ACHN (cell line): Measurements from ENCODE around the gene ATP5F1E.

Source experiments
- DNase-seq: peaks from one replicate; pipeline ENCODE4 v3.0.0-alpha.2; 2015
- in situ Hi-C: cut with HindIII; loops from 2 replicates; pipeline ENCODE4 v1.10.0; 2017; ENCODE audit warnings: low sequenced_read_pairs, low pct_ligation_motif_present, low pct_unique_long_range_greater_than_20kb

The ATP5F1E gene

GRCh38 chr20:59000326-59000725 is 31.8 kb downstream of the ATP5F1E start:
- DNase-seq, result no peak
- in situ Hi-C loops, result no loop called here

GRCh38 chr20:58998656-58999055 is 33.5 kb downstream of the ATP5F1E start:
- in situ Hi-C loops, result no loop called here

GRCh38 chr20:58997141-58997770 is 34.9 kb downstream of the ATP5F1E start:
- DNase-seq, result no peak
- in situ Hi-C loops, result no loop called here

More at GRCh38 chr20:58998656-58999055, 33.5 kb downstream of the ATP5F1E start:
- DNase-seq, result no peak

GRCh38 chr20:58996226-58996611 is 35.9 kb downstream of the ATP5F1E start:
- in situ Hi-C loops, result no loop called here
- DNase-seq, result no peak

- DNase-seq, result peak; percentile 37
- in situ Hi-C loops, result no loop called here
Measured at GRCh38 chr20:58995461-58996225, 36.5 kb downstream of the ATP5F1E start.

GRCh38 chr20:58994390-58995159 is 37.6 kb downstream of the ATP5F1E start:
- in situ Hi-C loops, result no loop called here
- no peak for DNase-seq

- no peak for DNase-seq
Measured at GRCh38 chr20:58993332-58994248, 38.5 kb downstream of the ATP5F1E start.

GRCh38 chr20:58992911-58993310 is 39.2 kb downstream of the ATP5F1E start:
- in situ Hi-C loops, result no loop called here
- no peak for DNase-seq

More at GRCh38 chr20:58993332-58994248, 38.5 kb downstream of the ATP5F1E start:
- in situ Hi-C loops, result no loop called here

GRCh38 chr20:58991715-58992114 is 40.4 kb downstream of the ATP5F1E start:
- in situ Hi-C loops, result no loop called here
- no peak for DNase-seq

- in situ Hi-C loops, result no loop called here
- DNase-seq, result no peak
Measured at GRCh38 chr20:58990651-58991445, 41.3 kb downstream of the ATP5F1E start.

- in situ Hi-C loops, result no loop called here
- DNase-seq, result no peak
Measured at GRCh38 chr20:58989196-58989595, 42.9 kb downstream of the ATP5F1E start.

GRCh38 chr20:58988565-58988882 is 43.6 kb downstream of the ATP5F1E start:
- DNase-seq, result no peak
- in situ Hi-C loops, result no loop called here

GRCh38 chr20:58987790-58988564 is 44.2 kb downstream of the ATP5F1E start:
- DNase-seq, result no peak
- in situ Hi-C loops, result no loop called here

GRCh38 chr20:58986968-58987517 is 45.1 kb downstream of the ATP5F1E start:
- no peak for DNase-seq
- in situ Hi-C loops, result no loop called here

GRCh38 chr20:58986286-58986967 is 45.7 kb downstream of the ATP5F1E start:
- in situ Hi-C loops, result no loop called here

GRCh38 chr20:58985656-58986055 is 46.5 kb downstream of the ATP5F1E start:
- DNase-seq, result no peak
- in situ Hi-C loops, result no loop called here

More at GRCh38 chr20:58986286-58986967, 45.7 kb downstream of the ATP5F1E start:
- no peak for DNase-seq
